ENCODE data around the gene SLU7. TPM values are rescaled to one million over a fixed set of nuclear protein-coding genes. Genes with fewer than 3 reads are reported as not detected.

SLU7 gene
- total RNA-seq, 3 donors from 2014 or later = 46.4 to 52.3 (median 49.5) TPM

DNA sequence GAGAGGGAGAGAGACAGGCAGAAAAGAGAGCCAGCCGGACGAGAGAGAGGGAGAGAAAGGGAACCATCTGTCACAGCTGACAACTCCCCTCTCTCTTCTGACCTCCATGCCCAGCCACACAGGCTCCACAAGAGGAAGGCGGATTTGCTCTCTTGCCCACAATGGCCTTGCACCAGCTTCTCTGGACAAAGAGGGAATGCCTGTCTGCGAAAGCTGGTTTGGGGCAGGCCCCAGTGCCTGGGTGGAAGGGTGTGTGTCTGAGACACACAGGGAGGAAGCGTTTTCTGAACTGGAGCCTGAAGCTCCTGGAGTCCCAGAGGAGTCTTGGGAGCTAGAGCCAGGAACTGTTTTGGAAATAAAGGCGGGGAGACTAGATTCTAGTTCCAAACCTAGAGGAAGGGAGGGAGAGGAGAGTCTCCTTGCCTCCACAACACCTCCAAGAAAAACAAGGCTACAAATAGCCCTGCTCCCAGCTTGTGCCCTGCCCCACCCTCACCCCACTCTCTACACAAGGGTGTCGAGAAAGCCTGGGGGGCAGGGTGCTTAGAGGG, 60.9 kb downstream of the SLU7 start:
- Histone ChIP-seq H3K9me3 (no peaks in the 10 kb centered on the region), H3K36me3 (ENCODE audit: low read depth) (no peaks in the 10 kb centered on the region), H3K4me3 (no peak overlapping the region), H3K4me1 (ENCODE audit: low read depth) (peaks cover under 1% of the 10 kb centered on the region)
- TF ChIP-seq, protein P1, sequence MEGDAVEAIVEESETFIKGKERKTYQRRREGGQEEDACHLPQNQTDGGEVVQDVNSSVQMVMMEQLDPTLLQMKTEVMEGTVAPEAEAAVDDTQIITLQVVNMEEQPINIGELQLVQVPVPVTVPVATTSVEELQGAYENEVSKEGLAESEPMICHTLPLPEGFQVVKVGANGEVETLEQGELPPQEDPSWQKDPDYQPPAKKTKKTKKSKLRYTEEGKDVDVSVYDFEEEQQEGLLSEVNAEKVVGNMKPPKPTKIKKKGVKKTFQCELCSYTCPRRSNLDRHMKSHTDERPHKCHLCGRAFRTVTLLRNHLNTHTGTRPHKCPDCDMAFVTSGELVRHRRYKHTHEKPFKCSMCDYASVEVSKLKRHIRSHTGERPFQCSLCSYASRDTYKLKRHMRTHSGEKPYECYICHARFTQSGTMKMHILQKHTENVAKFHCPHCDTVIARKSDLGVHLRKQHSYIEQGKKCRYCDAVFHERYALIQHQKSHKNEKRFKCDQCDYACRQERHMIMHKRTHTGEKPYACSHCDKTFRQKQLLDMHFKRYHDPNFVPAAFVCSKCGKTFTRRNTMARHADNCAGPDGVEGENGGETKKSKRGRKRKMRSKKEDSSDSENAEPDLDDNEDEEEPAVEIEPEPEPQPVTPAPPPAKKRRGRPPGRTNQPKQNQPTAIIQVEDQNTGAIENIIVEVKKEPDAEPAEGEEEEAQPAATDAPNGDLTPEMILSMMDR (IDR thresholded peaks at IDR 0.05) = no peak
- ATAC-seq (no peak), DNase-seq (no peak)
- intact Hi-C loops (cut with DNase I, micrococcal nuclease) = no loop called here

- no peak for ATAC-seq
- intact Hi-C loops (cut with DNase I, micrococcal nuclease) = no loop called here
- no peak overlapping the region for H3K4me3 ChIP-seq
Measured at GRCh38 chr5:160357394-160357793, 61.5 kb downstream of the SLU7 start.

GRCh38 chr5:160356550-160357347, 62.1 kb downstream of the SLU7 start:
- no peak for ATAC-seq
- intact Hi-C loops (cut with DNase I, micrococcal nuclease) = no loop called here
- DNase-seq = no peak

More at GRCh38 chr5:160357394-160357793, 61.5 kb downstream of the SLU7 start:
- TF ChIP-seq, protein P1 (IDR thresholded peaks at IDR 0.05) = no peak
- no peak for DNase-seq
- Histone ChIP-seq H3K9me3 (no peaks in the 10 kb centered on the region), H3K36me3 (ENCODE audit: low read depth) (no peaks in the 10 kb centered on the region), H3K4me1 (ENCODE audit: low read depth) (no peaks in the 10 kb centered on the region)

DNA sequence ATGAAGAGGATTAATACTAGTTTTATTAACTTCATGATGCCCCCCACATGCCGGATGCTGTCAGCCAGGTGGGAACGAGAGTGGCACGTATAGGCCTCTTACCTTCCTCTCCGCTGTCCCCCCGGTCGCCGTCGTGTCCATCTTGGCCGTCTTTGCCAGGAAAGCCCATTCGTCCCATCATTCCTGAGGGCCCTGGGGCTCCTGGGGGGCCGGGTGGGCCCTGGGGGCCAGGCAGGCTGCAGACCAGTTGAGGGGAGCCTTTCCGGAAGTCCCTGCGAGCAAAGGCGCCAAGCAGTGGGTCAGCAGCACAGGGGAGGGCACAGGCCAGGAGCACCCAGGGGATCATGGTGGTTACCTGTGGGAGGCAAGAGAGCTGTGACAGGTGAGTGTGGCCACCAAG, 64.2 kb downstream of the SLU7 start:
- TF ChIP-seq, protein P1 (IDR thresholded peaks at IDR 0.05) = no peak
- Histone ChIP-seq H3K4me3 (no peak overlapping the region), H3K4me1 (ENCODE audit: low read depth) (no peaks in the 10 kb centered on the region), H3K36me3 (ENCODE audit: low read depth) (no peaks in the 10 kb centered on the region), H3K9me3 (no peaks in the 10 kb centered on the region)
- intact Hi-C loops (cut with DNase I, micrococcal nuclease) = no loop called here
- DNase-seq = no peak
- ATAC-seq = no peak

More at GRCh38 chr5:160356550-160357347, 62.1 kb downstream of the SLU7 start:
- no peaks in the 10 kb centered on the region for H3K9me3 ChIP-seq
- no peak overlapping the region for H3K4me3 ChIP-seq
- H3K4me1 ChIP-seq (ENCODE audit: low read depth) = no peaks in the 10 kb centered on the region
- no peaks in the 10 kb centered on the region for H3K36me3 ChIP-seq (ENCODE audit: low read depth)
- TF ChIP-seq, protein P1 (IDR thresholded peaks at IDR 0.05) = no peak

DNA sequence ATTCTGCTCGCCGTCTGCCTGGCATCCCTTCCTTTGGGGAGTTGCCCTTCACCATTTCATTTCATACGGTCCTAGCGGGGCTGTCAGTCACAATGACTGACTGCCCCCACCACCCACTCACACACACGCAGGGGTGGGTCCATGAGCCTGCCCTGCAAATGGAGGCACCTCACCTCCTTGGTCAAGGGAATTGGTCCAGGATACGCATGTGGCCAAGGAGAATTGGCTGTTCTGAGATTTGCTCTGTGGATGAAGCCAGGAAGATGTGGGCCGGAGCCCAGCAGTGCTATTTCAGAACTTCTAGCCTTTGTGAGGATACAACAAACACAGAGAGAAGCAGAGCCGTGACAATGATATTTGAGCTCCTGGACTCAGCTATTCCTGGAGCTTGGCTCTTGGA, 65.5 kb downstream of the SLU7 start:
- intact Hi-C loops (cut with DNase I, micrococcal nuclease) = no loop called here
- DNase-seq = no peak
- H3K4me1 ChIP-seq (ENCODE audit: low read depth) = no peaks in the 10 kb centered on the region
- no peaks in the 10 kb centered on the region for H3K9me3 ChIP-seq
- TF ChIP-seq, protein P1 (IDR thresholded peaks at IDR 0.05) = no peak
- no peak overlapping the region for H3K4me3 ChIP-seq
- H3K36me3 ChIP-seq (ENCODE audit: low read depth) = no peaks in the 10 kb centered on the region
- no peak for ATAC-seq

Measured in mucosa of descending colon (tissue), 3 donors.